Inflammatory macrophage (primary cell): Measurements from ENCODE around the gene POTEJ.
"Not testable (repeated sequence)": the region's sequence is repeated elsewhere in the genome, so short reads cannot be mapped to it uniquely, and the experiment has no call there.

ENCODE experiments used
- DNase-seq, 2 donors: peaks; one replicate each; pipeline ENCODE4 v3.0.0-alpha.2; 2020 to 2022

POTEJ gene

GRCh38 chr2:130608276-130609001, 2.8 kb upstream of the POTEJ start:
- not testable (repeated sequence) for DNase-seq

GRCh38 chr2:130609002-130609920, 2.0 kb upstream of the POTEJ start:
- DNase-seq, result not testable (repeated sequence)

- not testable (repeated sequence) for DNase-seq
These were observed 754 bp upstream of the POTEJ start for GRCh38 chr2:130610486-130610885.

GRCh38 chr2:130628784-130629475, 17.7 kb downstream of the POTEJ start:
- DNase-seq, result not testable (repeated sequence)

- DNase-seq, result not testable (repeated sequence)
These were observed 27.7 kb downstream of the POTEJ start for GRCh38 chr2:130638973-130639372.

- not testable (repeated sequence) for DNase-seq
These were observed 30.4 kb downstream of the POTEJ start for GRCh38 chr2:130641688-130642087.

- not testable (repeated sequence) for DNase-seq
These were observed 38.0 kb downstream of the POTEJ start for GRCh38 chr2:130649285-130649684.

GRCh38 chr2:130664506-130664905, 53.3 kb downstream of the POTEJ start:
- DNase-seq, result not testable (repeated sequence)

GRCh38 chr2:130665596-130665995, 54.4 kb downstream of the POTEJ start:
- DNase-seq, result not testable (repeated sequence)

GRCh38 chr2:130667516-130667915, 56.3 kb downstream of the POTEJ start:
- not testable (repeated sequence) for DNase-seq

GRCh38 chr2:130670026-130670745, 58.9 kb downstream of the POTEJ start:
- DNase-seq, result not testable (repeated sequence)

GRCh38 chr2:130692041-130692770, 81.0 kb downstream of the POTEJ start:
- DNase-seq, result not testable (repeated sequence)

GRCh38 chr2:130693474-130693873, 82.2 kb downstream of the POTEJ start:
- peak in 1 of 2 donors; percentile 2 for DNase-seq

GRCh38 chr2:130703250-130703649, 92.0 kb downstream of the POTEJ start:
- DNase-seq, result not testable (repeated sequence)
